HG02852 (cell line): Measurements from ENCODE around the gene NPHS2.
"Not testable (repeated sequence)": the region's sequence is repeated elsewhere in the genome, so short reads cannot be mapped to it uniquely, and the experiment has no call there.

ENCODE experiments used
- ATAC-seq: cut with Tn5 transposase; IDR thresholded peaks from one replicate; pipeline ENCODE4 v1.9.1; 2021; ENCODE audit warnings: mild to moderate bottlenecking, moderate library complexity; ENCODE audit not compliant: unreplicated experiment

The NPHS2 gene

GRCh38 chr1:179548666-179549367 lies 26.9 kb downstream of the NPHS2 start:
- no peak for ATAC-seq

- ATAC-seq, result no peak
These were observed 28.7 kb downstream of the NPHS2 start for GRCh38 chr1:179547021-179547535.

- ATAC-seq, result no peak
These were observed 30.4 kb downstream of the NPHS2 start for GRCh38 chr1:179545321-179545720.

GRCh38 chr1:179541774-179542173 lies 34.0 kb downstream of the NPHS2 start:
- ATAC-seq, result no peak

- ATAC-seq, result no peak
These were observed 45.4 kb downstream of the NPHS2 start for GRCh38 chr1:179530352-179530751.

GRCh38 chr1:179529482-179530195 lies 46.1 kb downstream of the NPHS2 start:
- no peak for ATAC-seq

- not testable (repeated sequence) for ATAC-seq
These were observed 57.2 kb downstream of the NPHS2 start for GRCh38 chr1:179518544-179518943.

- no peak for ATAC-seq
These were observed 58.6 kb downstream of the NPHS2 start for GRCh38 chr1:179516976-179517705.

- peak; percentile 73 for ATAC-seq
These were observed 65.7 kb downstream of the NPHS2 start for GRCh38 chr1:179510038-179510437.

- ATAC-seq, result no peak
These were observed 66.4 kb downstream of the NPHS2 start for GRCh38 chr1:179509384-179509783.

GRCh38 chr1:179506199-179506598 lies 69.5 kb downstream of the NPHS2 start:
- ATAC-seq, result no peak
